SH-SY5Y (cell line): ENCODE measurements around the gene TMEM145.

Experiments
- GATA2 ChIP-seq: IDR thresholded peaks from 2 replicates; pipeline ENCODE4 v1.6.1; 2011; ENCODE audit warnings: mild to moderate bottlenecking, low read depth, low read length
- GATA3 ChIP-seq: IDR thresholded peaks from 2 replicates; pipeline ENCODE4 v1.6.1; 2011; ENCODE audit warnings: low read depth, mild to moderate bottlenecking, low read length, moderate library complexity

Gene TMEM145

DNA sequence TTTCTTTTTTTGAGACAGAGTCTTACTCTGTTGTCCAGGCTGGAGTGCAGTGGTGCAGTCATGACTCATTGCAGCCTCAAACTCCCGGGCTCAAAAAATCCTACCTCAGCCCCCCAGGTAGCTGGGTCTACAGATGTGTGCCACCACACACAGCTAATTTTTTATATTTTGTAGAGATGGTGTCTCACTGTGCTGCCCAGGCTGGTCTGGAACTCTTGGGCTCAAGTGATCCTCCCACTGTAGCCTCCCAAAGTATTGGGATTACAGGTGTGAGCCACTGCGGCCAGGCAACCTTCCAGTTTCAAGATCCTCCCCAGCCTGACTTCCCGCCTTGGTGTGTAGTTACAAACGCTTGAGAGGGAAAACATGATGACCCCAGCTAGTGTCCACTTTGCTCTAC, 54.8 kb downstream of the TMEM145 start:
- TF ChIP-seq GATA3 (no peak), GATA2 (no peak)

DNA sequence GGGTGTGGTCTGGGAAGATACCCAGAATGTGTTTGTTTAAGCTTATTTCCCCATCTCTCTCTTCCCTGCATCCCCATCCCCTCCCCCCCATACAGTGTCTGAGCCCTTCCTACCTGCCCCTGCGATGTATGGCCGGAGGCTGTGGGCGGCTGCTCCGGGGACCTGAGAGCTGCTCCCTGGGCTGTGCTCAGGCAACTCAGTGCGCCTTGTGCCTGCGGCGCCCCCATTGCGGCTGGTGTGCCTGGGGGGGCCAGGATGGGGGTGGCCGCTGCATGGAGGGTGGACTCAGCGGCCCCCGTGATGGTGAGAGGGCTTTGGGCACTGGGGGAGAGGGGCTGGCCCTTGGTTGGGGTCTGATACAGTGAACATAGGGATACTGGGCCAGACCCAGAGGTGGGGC, 55.3 kb downstream of the TMEM145 start:
- TF ChIP-seq GATA3: no peak
- no peak for TF ChIP-seq GATA2

DNA sequence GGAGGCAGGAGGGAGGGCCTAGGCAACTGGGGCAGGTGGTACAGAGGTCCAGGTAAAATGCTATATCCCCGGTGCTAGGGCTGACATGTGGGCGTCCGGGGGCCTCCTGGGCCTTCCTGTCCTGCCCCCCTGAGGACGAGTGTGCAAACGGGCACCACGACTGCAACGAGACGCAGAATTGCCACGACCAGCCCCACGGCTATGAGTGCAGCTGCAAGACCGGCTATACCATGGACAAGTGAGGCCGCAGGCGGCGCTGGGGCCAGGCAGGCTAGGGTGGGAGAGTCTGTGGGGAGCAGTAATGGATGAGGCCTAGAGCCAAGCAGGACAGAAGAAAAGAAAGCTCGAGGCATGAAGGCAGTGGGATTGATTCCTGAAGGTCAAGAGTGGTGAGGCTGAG, 55.7 kb downstream of the TMEM145 start:
- no peak for TF ChIP-seq GATA2
- TF ChIP-seq GATA3: no peak

DNA sequence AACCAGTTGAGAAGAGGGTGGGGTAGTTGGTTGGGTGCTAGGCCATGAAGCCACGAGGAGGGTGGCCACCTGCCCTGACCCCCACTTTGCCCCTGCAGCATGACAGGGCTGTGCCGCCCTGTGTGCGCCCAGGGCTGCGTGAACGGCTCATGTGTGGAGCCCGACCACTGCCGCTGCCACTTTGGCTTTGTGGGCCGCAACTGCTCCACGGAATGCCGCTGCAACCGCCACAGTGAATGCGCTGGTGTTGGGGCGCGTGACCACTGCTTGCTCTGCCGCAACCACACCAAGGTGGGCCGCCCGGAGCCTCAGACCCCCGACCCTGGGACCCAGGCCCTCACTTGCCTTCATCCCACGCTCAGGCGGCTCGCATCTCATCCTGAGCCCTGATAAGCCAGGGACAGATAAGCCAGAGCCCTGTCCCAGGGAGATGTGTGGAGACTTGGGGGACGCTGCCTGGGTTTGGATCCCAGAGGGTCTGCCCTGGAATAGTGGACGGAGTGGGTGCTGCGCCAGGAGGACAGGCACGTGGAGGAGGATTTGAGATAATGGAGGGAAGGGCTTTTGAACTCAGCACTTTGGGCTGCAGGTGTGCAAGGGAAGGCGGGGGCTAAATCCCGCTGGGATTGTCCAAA, 56.4 kb downstream of the TMEM145 start:
- TF ChIP-seq GATA3: no peak
- no peak for TF ChIP-seq GATA2

DNA sequence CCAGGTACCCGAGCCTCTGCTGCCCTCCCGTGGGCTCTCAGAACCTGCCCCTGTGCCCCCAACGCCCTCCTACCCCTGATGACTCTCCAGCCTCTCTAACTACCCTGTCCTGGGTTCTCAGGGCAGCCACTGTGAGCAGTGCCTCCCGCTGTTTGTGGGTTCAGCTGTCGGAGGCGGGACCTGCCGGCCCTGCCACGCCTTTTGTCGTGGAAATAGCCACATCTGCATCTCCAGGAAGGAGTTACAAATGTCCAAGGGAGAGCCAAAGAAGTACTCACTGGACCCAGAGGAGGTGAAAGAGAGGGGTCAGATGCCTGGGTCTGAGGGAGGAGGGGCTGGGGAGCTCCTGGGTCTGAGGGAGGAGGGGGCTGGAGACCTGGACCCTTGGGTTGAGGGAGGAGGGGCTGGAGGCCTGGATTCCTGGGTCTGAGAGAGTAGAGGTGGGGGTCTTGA, 57.0 kb downstream of the TMEM145 start:
- no peak for TF ChIP-seq GATA2
- TF ChIP-seq GATA3: no peak

DNA sequence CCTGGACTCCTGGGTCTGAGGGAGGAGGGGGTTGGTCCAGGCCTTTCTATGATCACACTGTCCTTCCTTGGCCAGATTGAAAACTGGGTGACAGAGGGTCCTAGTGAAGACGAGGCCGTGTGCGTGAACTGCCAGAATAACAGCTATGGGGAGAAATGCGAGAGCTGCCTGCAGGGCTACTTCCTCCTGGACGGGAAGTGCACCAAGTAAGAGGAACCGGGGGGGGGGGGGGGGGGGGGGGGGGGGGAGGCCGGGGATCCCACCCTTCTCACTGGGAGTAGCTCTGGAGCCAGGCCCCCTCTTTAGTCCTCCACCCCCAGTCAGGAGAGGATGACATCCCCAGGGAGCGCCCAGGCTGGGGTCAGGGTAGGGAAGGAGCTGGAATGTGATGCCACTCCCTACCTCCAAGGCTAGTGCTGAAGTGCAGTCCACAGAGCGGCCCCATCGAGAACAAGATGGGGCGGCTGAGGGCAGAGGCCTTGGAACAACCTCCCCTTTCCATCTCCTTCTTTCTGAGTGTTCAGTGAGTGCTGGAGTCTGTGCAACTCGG, 57.6 kb downstream of the TMEM145 start:
- TF ChIP-seq GATA3 (no peak), GATA2 (no peak)
